ENCODE results near the gene ANAPC15. TPM values are rescaled to one million over a fixed set of nuclear protein-coding genes. Genes with fewer than 3 reads are reported as not detected.

ANAPC15 gene
- total RNA-seq, 1 donor from 2014 or later, result 43.5 TPM

DNA sequence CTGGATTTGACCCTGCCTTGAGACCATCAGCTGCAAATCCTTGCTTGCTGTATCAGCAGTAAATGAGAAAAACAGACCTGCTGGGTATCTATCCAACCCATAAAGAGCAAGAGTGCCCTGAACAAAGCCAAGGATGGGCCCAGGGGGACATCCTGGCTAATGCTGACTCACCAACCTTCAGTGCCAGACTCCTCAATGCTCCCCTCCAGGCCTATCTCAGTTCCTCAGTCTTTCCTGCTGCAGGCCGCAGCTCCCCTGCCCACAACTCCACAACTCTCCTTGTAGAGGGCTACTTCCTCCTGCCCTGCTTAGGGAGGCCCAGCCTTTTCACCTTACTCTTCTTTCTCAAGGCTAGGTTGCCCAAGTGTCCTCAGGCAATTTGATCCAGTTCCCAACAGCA is 12.0 kb downstream of the ANAPC15 start:
- intact Hi-C loops (cut with DNase I), result no loop called here
- ATAC-seq (ENCODE audit: poor library complexity) (no peak), DNase-seq (no peak)

DNA sequence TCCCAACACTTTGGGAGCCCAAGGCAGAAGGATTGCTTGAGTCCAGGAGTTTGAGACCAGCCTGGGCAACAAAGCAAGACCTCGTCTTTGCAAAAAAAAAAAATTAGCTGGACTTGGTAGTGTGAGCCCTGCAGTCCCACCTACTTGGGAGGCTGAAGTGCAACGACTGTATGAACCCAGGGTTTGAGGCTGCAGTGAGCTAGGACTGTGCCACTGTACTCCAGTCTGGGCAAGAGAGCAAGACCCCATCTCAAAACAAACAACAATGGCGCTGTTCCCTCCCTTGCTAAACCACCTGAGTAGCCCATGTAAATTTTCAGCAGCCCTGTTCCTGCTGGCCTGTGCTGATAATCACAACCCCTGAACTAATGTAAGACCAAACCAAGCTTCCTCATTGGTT is 12.5 kb downstream of the ANAPC15 start:
- ATAC-seq (ENCODE audit: poor library complexity), result no peak
- no peak for DNase-seq
- intact Hi-C loops (cut with DNase I), result no loop called here

DNA sequence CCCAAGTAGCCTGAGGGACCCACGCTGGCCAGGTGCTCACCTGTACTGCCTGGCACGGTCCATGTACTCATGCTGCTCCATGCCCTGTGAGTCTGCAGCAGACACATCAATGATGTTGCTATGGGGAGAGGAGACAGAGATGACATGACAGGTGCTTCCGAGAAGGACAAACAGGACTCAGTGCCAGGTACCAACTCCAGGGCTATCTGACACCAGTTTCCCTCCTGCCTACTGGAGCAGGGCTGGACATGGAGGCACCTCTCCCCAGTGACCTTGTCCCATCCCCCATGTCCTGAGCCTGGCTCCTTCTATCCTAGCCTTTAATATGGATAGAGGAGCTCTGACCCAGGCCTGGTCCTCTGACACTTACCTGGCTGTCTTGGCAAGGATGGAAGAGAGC is 13.8 kb downstream of the ANAPC15 start:
- no peak for ATAC-seq (ENCODE audit: poor library complexity)
- intact Hi-C loops (cut with DNase I), result no loop called here
- no peak for DNase-seq

DNA sequence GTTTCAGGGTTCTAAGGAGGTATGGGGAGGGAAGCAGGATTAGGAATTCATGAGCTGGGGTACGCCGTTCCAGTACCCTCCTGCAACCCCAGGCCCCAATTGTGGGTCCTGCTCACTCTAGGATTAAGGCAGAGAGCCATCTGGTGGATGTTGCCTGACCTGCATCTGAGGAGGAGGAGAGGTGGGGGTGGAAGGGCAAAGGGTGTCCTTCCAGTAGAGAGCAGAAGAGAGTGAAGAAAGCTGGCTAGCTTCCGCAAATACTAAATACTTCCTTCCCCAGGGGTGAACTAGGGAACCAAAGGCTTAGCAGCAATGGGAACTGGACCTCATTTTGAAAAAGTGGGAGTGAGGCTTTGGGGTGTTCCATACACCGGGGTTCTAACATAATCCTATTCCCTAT is 21.2 kb downstream of the ANAPC15 start:
- DNase-seq, result peak; percentile 79
- ATAC-seq (ENCODE audit: poor library complexity), result peak; percentile 93
- intact Hi-C loops (cut with DNase I), result loop anchor here (2.0 to 5.0 kb wide), 2 partner anchors 66 to 114 kb away; no protein-coding TSS in a partner anchor

DNA sequence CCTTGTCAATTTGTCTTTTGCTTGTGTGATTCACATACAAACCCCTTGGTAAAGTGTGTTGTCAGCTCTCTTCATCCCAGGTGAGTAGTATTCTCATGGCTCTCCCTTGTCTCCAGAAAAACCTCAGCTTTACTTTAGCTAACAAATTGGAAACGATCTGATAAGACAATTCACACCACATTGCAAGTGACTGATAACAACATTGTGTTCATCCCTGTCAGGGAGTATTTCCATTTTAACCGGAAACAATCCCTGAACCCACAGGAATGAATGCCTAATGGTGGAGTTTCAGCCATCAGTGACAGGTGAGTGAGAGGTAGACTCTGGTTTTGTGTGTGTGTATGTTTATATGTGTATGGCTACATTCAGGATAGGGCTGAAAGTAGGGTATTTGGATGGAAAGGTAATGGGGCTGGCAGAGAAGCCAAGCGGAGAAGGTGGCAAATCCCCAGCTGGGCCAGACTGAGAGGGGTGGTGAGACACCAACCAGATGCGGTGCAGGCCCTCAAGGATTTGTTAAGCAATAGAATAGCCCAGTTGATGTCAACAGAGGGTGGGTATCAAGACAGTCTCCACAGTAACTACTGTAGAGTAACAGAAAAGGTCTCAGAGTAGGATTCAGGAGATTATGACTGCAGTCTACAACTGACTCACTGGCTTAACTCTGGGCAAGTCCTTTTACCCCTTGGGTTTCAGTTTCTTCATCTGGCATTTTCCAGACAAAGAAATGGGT is 24.3 kb downstream of the ANAPC15 start:
- ATAC-seq (ENCODE audit: poor library complexity) (no peak), DNase-seq (no peak)
- intact Hi-C loops (cut with DNase I), result no loop called here

DNA sequence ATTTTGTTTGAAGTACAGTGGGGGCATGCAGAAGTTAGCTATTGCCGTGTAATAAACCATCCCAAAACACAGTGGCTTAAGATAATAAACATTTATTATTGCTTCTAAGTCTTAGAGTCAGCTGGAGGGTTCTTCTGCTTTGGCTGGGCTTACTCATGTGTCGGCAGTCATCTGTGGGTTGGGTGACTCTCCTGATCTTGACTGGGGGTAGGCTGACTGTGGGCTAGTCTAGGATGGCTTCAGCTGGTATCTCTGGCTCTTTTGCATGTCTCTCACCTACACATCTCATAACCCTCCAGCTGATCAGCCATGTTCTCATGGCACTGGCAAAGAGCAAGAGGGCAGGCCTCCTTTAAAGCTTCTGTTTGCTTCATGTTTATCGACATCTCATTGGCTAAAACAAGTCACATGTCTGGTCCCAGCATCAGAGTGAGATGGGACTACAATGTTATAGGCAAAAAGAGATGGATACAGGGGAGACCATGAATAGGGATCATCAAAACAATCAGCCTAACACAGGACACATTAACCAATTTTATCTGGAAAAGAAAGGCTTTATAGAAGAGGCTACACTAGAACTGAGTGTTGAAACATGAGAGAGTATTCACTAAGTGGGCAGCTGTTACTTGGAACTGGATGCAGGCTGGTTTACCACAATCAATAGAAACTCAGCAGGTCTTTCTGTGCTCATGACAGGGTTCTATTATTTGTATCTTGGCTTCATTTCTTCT is 26.7 kb downstream of the ANAPC15 start:
- DNase-seq (no peak), ATAC-seq (ENCODE audit: poor library complexity) (no peak)
- intact Hi-C loops (cut with DNase I), result no loop called here

DNA sequence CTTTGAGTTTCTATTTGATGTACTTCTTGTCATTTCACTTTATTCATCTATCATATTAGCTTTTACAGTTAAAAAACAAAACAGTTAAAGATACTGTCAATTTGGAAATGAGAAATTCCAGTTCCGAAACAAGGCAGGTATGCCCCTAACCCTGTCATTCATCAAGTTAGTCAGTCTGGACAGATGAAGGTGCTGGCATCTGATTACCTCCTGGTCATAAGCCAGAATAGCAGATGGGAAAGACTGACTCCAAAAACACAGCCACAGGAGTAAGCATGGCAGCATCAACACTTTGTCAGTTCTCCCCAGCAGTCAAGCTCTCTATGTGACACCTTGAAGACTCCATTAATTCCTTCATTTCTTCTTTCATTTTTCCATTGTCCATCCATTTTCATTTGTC is 27.5 kb downstream of the ANAPC15 start:
- DNase-seq, result no peak
- no peak for ATAC-seq (ENCODE audit: poor library complexity)
- intact Hi-C loops (cut with DNase I), result loop anchor here (5.0 kb wide), 1 partner anchor 48 kb away; no protein-coding TSS in a partner anchor

DNA sequence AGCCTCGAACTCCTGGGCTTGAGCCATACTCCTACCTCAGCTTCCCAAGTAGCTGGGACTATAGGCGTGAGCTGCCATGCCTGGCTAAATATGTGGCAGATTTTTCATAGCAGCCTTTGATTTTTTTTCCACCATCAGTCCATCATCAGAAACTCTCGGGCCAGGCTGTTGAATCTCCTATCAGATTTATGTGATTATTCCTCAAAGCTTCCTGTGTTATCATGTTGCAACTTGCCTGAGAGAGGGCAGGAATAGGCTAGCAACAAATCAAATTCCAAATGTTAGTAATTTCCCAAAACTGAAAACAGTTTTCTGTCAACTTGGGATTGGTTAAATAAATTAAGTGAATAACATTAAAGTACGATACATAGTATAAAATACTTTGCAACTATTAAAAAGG is 28.4 kb downstream of the ANAPC15 start:
- DNase-seq (no peak), ATAC-seq (ENCODE audit: poor library complexity) (no peak)
- intact Hi-C loops (cut with DNase I), result loop anchor here (5.0 kb wide), 1 partner anchor 47 kb away; no protein-coding TSS in a partner anchor

DNA sequence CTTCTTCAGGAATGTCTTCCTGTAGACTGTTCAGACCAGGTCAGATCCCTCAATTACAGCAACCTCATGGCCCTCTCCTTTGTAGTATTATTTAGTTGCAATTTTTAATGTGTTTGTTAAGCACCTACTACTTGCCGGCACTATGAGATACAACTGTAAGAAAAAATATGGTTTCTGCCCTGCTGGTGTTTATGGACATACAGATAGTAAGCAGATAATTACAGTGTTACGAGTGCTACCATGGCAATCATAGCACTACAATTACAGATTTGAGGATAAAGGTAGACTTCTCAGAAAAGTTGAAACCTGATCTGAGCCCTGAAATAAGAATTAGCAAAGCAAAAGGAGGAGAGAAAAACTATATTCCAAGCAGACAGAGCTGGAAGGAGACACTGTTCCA is 29.1 kb downstream of the ANAPC15 start:
- DNase-seq (no peak), ATAC-seq (ENCODE audit: poor library complexity) (no peak)
- intact Hi-C loops (cut with DNase I), result loop anchor here (5.0 kb wide), 1 partner anchor 46 kb away; no protein-coding TSS in a partner anchor

DNA sequence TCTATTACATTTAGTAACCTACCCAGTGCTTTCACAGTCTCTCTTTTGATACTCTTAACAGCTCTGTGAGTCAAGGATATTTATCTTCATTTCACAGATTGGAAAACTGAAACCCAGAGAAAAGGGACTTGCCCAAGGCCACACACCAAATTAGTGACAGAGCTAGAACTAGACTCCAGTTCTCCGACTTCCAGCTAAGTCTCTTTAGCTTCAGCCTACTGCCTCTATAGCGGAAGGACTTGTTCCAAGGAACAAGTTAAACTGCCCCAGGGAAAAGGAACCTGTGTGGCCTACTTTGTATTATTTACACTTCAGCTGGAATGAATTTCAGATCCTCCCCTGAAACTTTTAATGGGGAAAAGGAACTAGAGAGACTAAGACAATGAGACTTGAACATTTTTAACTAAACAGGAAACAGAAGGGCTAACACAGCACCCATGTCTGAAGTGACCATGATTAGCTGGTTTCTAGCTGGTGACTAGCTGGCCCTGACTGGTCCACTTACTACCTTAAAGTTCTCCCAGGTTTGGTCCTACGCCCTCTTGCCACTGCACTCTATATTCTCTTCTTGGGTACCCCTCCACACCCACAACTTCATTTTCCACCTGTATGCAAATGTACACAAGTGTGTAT is 30.6 kb downstream of the ANAPC15 start:
- no peak for DNase-seq
- intact Hi-C loops (cut with DNase I), result loop anchor here (5.0 kb wide), 1 partner anchor 45 kb away; no protein-coding TSS in a partner anchor

DNA sequence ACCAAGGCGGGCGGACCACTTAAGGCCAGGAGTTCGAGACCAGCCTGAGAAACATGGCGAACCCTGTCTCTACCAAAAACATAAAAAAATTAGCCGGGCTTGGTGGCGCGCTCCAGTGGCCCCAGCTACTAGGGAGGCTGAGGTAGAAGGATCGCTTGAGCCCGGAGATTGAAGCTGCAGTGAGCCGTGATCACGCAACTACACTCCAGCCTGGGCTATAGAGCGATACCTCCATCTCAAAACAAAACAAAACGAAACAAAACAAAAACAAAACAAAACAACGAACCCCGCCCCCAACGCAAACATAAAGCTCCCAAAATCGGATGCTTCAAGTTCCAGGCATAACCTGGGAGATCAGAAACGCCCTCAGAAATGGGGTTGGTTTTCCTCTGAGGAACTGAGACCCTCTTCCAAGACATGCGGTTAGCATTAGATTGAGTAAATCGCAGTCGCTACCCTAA is 31.3 kb downstream of the ANAPC15 start:
- DNase-seq (no peak), ATAC-seq (ENCODE audit: poor library complexity) (no peak)
- intact Hi-C loops (cut with DNase I), result loop anchor here (5.0 kb wide), 1 partner anchor 44 kb away; no protein-coding TSS in a partner anchor

More for the DNA sequence above, 30.6 kb downstream of the ANAPC15 start:
- no peak for ATAC-seq (ENCODE audit: poor library complexity)

DNA sequence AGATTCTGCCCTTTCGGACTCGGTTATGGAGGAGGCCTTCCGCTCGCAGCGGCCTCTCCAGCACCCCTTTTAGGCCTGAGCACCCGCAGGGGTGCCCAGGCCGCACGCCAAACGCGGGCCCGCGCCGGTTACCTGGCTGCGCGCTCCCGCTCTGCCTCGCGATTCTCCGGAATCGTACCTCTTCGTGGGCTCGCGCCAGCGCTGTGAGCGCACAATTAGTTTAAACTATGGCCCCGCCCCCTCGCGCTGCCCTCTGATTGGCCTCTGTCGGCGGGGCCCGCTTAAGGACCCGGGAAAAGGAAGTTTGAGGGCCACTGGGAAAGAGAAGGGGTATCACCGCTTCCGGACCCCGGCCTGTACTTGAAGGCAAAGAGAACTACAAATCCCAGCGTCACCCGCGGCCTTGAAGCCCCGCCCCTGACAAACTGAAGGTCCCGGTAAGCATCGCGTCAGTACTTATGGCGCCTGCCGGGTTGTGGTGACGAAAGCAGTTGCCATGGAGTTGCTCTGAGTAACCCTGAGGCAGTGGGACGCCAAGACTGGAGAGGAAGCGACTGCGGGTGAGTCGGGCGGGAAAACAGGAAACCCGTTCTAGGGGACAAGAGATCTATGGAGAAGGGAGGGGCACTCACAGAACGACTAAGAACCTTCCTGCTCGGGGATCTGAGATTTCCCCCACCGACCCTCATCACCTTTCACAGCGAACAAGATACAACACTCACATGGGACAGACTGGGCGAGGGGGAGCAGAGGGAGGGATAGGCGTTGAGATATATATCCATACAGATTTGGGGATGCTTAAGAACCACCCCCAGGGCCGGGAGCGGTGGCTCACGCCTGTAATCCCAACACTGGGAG is 31.9 kb downstream of the ANAPC15 start, which contains the start of the genes LRRC51 and NUMA1:
TSS of gene LRRC51 (plus strand) at position 525 of the 858 bp plus-strand sequence. CDS start 8,234 bp downstream, outside the sequence.
TSS of gene NUMA1 (minus strand) at position 217 of the 858 bp plus-strand sequence. CDS start 44,599 bp downstream, outside the sequence.
- peak; percentile 98 for ATAC-seq (ENCODE audit: poor library complexity)
- intact Hi-C loops (cut with DNase I), result loop anchor here (5.0 kb wide), 1 partner anchor 43 kb away; no protein-coding TSS in a partner anchor
- DNase-seq, result peak; percentile 100

DNA sequence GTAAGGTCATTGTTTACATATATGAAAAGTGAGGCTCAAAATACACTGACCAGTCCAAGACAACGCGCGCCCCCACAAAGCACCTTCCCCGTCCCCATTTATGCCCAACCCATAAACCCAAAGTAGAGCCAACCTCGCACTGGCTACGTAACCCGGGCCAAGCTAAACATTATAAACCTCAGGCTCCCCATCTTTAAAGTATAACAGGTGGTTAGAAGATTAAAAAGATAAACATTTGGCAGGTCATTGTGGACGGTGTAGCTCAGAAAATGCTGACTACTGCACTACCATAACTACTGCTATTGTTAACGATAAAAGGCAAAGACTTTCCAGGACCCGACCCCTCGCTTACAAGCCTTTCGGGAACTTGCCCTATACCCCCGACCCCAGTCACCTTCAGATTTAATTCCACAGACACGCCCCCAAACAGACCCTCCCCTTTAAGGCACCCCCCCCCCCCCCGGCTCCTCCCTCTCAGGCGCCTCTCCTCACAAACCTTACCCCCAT is 32.6 kb downstream of the ANAPC15 start:
- no peak for DNase-seq
- intact Hi-C loops (cut with DNase I), result loop anchor here (5.0 kb wide), 1 partner anchor 43 kb away; no protein-coding TSS in a partner anchor
- ATAC-seq (ENCODE audit: poor library complexity), result peak; percentile 49

DNA sequence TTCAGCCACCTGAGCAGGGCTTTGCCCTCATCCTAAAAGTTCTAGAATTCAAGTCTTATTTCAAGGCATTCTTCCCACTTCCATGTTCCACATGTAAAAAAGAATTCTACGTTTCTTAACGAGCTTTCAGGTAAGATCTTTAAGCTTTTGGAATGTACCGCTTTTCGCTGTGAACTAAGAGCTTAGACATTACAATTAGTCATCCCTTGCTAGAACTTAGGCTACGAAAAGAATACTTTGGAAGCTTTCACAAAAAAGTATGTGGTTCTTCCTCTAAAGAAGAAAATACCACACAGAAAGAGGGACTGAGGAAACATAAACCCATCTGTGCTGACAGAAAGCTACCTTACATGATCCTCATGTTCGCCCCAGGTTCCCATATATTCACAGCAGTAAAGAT is 34.0 kb downstream of the ANAPC15 start:
- DNase-seq, result no peak
- ATAC-seq (ENCODE audit: poor library complexity), result no peak
- intact Hi-C loops (cut with DNase I), result no loop called here

DNA sequence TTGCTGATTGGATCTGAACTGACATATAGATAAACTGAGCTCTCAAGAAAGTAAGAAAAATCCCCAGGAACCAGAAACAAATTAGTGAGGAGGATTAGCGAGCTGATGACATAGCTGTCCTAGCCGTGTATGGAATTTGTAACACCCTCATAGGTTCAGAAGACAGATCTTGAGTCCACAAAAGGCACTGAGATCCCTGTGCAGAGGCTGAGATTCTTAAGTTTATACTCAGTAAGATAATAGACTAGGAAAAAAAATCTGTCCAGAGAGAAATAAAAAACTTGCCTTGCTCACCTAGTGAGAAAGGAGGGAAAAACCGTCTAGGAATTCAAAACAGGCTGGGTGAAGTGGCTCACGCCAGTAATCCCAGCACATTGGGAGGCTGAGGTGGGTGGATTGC is 36.7 kb downstream of the ANAPC15 start:
- ATAC-seq (ENCODE audit: poor library complexity) (no peak), DNase-seq (no peak)
- intact Hi-C loops (cut with DNase I), result no loop called here

DNA sequence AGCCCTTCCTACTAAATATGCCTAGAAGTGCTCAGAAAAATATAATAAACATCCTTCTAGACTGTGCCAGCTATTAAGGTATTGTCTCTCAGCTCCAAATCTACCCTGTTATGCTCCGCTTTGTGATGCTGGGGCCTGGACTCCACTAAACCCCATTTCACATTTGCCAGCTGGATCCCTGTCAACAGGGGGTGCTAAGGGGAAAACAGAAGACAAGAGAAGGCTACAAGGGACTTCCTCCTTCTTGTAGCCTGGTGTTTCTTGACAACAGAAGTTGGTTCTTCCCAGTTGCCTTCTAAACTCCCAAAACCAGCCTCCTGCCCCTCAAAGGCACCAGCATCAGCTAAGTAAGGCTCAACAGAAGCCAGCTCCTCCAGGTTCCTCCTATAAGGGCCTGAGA is 37.4 kb downstream of the ANAPC15 start:
- ATAC-seq (ENCODE audit: poor library complexity) (no peak), DNase-seq (no peak)
- intact Hi-C loops (cut with DNase I), result no loop called here

DNA sequence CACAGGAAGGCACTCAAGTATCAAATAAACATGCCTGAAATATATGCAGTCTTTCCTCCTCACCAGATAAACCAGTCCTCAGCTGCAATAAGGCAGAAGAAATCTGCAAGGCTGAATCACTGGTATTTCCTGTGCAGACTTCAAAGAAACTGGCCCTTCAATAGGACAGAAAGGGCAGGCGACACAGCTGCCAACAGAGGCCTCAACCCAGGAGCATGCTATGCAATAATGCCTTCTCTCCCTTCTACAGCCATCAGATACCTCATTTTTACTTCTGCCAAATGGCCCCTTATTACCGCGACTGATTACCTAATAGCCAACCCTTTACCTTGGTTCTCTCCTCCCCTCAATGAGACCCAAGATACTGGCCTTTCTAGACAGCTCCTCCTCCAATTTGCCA is 40.1 kb downstream of the ANAPC15 start:
- intact Hi-C loops (cut with DNase I), result no loop called here
- no peak for ATAC-seq (ENCODE audit: poor library complexity)
- no peak for DNase-seq

DNA sequence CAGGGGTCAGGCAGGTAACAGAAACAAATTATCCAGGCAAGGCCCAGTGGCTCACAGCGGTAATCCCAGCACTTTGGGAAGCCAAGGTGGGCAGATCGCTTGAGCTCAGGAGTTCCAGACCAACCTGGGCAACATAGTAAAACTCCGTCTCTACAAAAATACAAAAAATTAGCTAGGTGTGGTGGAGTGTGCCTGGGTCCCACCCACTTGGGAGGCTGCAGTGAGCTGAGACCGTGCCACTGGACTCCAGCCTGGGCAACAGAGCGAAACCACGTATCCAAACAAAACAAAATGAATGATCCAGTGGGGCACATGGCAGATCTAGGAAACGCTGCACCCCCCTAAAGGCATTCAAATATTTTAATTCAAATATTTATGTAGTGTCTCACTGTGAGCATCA is 42.0 kb downstream of the ANAPC15 start:
- ATAC-seq (ENCODE audit: poor library complexity) (no peak), DNase-seq (no peak)
- intact Hi-C loops (cut with DNase I), result no loop called here

Data from Right ventricle myocardium superior (tissue), 1 donor.